RPMI7951 (cell line): Measurements from ENCODE around the gene CDK17. TPM values are rescaled to one million over a fixed set of nuclear protein-coding genes. Genes with fewer than 3 reads are reported as not detected.
"Not testable (repeated sequence)": the region's sequence is repeated elsewhere in the genome, so short reads cannot be mapped to it uniquely, and the experiment has no call there.

Experiments used
- DNase-seq: peaks from one replicate; pipeline ENCODE4 v3.0.0-alpha.2; 2012; ENCODE audit warnings: low read depth
- total RNA-seq: library from RNA; depleted of rRNA; stranded (reverse); fragments of >200 nt; shearing (Covaris generic); gene quantifications from 2 replicates; pipeline ENCODE4 v1.2.3, GENCODE V29; 2014

The CDK17 gene
- total RNA-seq, 1 experiment from 2014 or later, result 26.2 TPM

DNA sequence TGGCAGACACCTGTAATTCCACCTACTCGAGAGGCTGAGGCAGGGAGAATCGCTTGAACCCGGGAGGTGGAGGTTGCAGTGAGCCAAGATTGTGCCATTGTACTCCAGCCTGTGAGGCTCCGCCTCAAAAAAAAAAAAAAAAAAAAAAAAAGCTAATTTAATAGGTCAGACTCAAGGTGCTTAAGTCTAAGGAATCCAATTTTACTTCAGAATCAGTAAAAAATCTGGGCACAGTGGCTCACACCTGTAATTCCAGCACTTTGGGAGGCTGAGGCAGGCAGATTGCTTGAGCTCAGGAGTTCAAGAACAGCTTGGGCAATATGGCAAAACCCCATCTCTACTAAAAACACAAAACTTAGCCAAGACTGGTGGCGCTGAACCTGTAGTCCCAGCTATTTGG lies 7.0 kb downstream of the CDK17 start:
- not testable (repeated sequence) for DNase-seq

DNA sequence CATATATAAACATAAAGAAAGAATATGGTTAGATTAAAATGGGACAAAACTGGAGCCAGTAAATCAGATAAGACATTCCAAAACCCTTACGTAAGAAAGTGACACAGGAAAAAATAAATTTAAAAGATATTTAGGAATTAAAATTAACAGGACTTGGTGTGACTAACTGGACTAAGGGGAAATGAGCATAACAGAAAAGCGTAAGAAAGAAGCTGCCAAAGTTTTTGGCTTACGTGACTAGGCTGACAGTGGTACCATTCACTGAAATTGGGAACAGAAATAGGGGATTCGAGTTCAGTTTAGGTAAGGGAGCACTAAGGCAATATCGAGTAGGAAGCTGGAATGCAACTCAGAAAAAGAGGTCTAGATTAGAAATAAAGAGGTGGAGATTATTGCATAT lies 7.8 kb downstream of the CDK17 start:
- no peak for DNase-seq

DNA sequence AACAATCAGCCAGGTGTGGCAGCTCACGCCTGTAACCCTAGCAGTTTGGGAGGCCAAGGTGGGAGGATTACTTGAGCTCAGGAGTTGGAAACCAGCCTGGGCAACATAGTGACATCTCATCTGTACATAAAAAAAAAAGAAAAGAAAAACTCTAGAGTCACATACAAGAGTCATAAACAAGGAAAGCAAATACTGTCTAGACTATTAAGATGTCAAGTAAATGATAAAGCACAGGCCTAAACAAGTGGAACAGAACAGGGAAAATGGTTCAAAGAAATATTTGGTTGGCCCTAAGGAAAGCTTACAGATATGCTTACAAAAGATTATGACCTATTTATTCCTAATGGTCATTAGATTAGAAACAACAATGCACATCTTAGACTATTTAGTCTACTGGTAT lies 12.3 kb downstream of the CDK17 start:
- no peak for DNase-seq

DNA sequence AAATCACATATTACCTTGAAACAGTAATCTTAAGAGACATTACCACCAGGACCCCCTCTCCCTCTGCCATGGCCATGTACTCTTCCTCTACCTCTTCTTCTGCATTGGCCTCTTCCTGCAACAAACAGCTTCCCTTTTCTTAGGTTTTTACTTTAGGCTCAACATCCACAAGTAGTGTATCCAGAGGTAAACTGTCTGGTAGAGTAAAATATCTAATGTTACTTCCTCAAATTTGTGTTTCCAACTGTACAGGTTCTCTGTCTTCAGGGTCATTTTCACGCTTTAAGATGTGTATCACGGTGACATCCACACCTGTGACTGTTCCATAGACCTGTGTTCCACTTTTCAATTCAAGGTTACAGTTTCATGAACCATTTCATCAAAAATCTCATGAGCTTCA lies 13.4 kb downstream of the CDK17 start:
- no peak for DNase-seq

DNA sequence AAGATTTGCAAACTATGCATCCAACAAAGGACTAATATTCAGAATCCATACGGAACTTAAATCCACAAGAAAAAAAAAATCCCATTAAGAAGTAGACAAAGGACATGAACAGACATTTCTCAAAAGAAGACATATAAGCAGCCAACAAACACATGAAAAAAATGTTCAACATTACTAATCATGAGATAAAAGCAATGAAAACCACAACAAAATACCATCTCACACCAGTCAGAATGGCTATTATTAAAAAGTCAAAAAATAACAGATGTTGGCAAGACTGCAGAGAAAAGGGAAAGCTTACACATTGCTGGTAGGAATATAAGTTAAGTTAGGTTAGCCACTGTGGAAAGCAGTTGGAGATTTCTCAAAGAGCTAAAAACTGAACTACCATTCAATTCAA lies 16.2 kb downstream of the CDK17 start:
- peak; percentile 40 for DNase-seq

DNA sequence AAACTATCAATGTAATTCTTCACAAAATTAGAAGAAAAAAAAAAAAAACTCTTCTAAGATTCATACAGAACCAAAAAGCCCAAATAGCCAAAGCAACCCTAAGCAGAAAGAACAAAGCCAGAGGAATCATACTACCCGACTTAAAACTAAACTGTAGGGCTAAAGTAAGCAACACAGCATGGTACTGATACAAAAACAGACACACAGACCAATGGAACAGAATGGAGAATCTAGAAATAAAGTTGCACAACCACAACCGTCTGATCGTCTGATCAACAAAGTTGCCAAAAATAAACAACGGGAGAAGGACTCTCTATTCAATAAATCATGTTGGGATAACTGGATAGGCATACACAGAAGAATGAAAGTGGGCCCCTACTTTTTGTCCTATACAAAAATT lies 16.9 kb downstream of the CDK17 start:
- no peak for DNase-seq

DNA sequence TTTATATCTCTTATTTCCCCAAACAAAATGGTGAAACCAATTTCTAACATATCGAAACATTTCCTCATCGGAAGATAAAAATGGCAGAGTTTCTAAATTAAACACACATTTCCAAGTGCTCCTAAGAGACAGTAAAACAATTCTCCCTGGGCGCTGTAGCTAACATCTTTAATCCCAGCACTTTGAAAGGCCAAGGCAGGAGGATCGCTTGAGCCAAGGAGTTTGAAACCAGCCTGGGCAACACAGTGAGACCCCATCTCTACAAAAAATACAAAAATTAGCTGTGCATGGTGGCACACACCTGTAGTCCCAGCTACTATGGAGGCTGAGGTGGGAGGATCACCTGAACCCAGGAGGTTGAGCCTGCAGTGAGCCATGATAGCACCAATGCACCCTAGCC lies 20.5 kb downstream of the CDK17 start:
- DNase-seq, result not testable (repeated sequence)

DNA sequence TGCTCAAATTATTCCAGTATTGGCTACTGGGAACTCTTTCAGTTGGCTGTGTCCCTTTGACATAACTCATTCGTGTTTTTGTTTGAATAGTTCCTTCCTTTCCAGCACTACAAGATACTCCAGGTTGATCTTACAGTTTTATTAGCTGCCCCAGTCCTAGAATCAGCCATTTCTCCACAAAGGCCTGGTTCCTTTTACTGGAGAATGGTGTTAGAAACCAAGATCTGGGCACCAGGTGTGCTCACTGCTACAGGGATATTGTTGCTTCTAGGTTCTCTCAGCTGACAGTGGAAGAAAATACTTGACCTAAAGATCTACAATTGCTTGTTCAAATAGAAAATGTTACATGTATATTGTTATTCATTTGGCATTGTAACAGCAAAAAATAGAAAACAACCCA lies 21.9 kb downstream of the CDK17 start:
- no peak for DNase-seq

DNA sequence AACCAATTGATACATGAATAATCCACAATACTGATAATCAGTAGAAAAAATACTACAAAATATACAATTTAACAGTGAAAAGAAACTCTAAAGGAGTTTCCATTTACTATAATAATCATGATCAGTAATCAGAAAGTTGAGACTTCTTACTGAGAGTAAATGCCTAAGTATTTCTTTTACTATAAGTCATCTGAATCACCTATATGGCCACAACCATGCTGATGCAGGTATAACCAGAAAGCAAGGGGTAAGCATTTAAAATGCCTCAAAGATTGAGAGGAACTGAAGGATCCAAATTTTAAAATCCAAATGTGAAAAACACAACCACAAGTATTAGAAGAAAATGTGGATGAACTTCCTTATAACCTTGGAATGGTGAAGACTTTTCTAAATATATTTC lies 23.4 kb downstream of the CDK17 start:
- no peak for DNase-seq

DNA sequence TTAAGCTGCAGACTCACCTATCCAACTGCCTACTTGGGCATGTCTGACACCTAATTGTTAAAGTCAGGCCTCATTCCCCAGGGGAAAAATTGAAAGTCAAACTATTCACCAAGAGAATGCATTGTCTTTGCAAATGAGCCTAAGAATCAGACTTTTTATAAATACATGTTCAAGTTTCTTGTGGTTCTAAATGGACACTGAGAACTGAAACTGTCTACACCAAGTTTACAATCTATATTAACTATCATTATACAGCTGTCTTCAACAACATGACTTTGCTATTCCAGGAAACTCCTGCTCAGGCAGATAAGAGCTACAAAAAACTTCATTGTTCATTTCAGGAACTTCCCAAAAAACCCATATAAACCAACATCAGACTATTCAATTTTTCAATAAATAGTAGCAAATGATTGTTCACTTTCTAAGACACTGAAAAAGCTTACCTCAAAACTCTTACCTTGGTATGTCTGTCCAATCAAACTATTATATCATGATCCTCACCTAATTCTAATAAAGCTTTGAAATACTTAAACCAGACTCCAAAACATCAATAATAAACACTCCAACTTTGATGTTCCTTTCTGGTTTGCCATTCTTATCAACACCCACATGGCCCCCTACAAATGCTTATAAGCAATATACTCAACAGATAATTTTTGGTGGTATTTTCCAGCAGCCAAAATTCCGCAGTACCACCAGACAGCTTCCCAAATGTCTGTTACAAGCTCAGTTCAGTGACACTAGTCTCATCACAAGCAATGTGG lies 24.2 kb downstream of the CDK17 start:
- DNase-seq, result no peak

DNA sequence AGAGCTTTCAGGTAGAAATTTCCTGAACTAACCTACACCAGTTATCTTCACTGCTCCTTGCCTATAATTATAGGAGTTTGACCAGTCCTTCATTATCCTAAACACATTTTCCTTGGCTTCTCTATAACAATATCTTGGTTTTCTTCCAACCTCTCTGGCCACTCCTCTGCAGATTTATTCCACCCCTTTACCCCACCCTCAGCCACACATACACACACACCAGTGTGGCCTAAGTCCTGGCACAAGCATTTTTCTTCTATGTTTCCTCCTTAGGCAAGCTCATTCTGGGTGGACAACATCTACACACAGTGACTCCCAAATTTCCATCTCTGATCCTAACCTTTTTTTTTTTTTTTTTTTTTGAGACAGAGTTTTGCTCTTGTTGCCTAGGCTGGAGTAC lies 25.1 kb downstream of the CDK17 start:
- no peak for DNase-seq

DNA sequence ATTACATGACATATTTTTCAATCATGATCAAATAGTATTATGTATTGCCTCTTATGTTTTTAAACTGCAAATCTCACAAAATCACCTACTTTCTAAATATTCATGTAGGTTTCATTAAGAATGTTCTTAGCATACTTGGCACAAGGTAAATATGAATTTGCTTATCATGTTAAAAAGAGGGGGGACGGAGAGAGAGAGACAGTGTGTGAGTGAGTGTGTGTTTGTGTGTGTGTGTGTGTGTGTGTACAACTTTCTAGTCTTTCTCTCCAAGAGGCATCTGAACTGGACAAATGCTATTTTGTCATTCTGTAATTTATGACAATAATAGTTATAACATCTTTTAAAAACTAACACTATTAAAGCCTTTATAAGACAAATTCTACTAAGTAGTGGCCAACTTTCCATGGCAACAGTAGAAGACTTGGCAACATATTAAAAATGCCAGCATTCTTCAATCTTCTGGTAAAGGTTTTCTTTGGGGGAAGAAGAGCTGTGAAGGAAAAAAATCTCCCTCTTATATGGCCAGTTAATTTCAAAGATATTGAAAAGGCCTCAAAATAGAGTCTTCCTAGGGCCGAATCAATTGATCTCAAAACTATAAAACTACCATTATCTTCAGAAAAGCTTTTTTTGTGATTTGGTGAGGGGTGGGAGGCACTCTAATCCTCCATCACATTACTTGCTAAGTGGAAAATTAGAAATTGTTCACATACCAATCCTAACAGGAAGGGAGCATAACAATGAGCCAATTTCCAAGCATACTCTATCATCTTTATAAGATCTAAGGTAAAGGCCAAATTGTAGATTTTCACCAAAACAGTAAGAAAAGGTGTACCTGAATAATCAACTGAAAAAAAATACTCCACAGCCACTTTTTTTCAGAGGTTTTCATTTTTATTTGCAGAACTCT lies 28.2 kb downstream of the CDK17 start:
- DNase-seq, result no peak

DNA sequence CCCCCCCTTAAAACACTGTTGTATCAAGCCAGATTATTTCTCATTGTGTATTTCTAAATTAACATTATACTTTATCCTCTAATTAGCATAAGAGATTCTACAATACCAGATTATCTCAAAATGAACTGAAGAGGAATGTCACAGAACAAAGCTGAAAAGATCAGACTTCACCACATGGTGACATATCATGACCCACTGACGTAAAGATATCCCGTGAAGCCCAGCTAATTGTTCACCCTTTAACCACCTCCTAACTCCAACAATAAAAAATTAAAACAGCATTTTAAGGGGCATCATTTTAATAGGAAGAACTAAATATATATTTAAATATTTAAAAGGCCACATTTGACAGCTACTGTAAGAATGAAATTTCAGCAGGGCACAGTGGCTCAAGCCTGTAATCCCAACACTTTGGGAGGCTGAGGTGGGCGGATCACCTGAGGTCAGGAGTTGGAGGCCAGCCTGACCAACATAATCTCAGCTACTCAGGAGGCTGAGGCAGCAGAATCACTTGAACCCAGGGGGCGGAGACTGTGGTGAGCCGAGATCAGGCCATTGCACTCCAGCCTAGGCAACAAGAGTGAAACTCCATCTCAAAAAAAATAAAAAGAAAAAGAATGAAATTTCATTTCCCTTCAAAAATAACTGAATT lies 29.0 kb downstream of the CDK17 start:
- DNase-seq, result no peak

DNA sequence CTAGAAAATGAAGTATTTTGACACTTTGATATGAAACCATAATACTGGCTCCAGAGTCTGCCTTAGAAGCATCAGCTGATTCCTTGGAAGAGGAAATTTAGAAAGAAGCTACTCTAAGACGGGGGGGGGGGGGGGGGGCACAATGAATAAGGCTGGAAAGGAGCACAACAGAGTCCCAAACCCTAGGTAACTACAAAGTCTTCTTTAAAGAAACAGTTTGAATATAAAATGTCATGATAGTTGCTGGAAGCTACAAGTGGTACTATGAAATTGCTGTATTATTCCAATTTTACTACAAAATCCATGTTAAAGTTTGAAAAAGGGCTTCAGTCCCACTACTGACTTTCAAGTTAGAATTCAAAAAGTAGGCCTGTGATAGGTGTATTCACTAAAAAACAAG lies 31.6 kb downstream of the CDK17 start:
- DNase-seq, result no peak

DNA sequence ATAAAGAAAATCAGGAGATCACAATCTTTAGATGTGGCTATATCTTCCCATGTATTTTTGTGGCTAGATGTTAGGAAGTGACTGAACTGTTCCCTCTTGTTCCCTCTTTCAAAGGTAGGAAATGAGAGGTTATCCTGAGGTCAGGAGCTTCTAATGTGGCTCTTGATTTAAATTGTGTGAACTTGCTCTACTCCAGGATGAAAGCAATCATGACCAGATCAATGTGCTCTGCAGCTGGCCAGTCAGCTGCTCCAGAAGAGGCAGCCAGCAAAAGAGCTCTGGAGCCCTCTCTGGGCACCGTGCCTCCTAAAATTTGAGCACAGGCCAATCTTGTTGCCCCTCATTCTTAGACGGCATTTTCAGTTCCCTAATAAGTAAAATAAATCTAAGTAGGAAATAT lies 32.0 kb downstream of the CDK17 start:
- peak; percentile 39 for DNase-seq

DNA sequence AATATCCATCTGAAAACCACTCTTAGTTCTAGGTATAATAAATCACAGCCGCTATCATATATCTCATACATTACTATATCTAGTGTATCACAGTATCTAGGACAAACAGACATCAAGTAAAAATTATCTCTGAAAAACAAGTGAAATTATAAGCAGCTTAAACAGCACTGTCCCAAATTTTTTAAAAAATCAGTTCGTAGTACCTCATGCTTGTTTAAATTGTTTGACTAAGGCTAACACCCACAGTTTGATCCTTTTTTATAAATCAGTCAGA lies 33.9 kb downstream of the CDK17 start:
- no peak for DNase-seq

DNA sequence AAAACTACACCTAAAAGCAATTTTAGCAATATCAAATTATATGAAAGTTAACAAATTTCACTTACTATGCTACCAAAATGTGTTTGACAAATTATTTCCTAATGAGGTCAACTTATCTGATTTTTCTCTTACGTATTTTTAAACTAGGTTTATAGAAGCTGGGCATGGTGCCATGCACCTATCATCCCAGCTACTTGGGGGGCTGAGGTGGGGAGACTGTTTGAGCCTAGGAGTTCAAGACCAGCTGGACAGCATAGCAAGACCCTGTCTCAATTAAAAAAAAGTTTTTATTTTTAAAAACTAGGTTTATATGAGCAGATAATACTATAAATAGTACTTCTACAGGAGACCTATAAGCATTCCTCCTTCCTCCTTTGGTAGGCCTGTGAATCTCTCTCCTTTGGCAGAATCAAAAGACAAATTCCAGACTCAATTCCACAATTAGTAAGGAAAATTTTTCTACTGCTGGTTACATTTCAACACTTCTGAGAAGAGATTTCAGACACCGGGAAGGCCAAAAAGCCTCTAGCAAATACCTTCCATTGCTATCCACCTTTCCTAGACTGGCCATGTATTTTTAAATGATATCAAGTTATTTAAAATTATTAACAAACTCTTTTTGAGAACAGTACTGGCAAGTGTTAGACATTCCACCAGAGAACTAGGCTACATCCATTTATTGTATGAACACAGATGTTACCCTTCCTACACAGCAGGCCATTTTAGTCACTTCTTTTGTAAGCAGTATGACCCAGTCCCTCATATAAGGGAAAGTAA lies 34.4 kb downstream of the CDK17 start:
- no peak for DNase-seq

DNA sequence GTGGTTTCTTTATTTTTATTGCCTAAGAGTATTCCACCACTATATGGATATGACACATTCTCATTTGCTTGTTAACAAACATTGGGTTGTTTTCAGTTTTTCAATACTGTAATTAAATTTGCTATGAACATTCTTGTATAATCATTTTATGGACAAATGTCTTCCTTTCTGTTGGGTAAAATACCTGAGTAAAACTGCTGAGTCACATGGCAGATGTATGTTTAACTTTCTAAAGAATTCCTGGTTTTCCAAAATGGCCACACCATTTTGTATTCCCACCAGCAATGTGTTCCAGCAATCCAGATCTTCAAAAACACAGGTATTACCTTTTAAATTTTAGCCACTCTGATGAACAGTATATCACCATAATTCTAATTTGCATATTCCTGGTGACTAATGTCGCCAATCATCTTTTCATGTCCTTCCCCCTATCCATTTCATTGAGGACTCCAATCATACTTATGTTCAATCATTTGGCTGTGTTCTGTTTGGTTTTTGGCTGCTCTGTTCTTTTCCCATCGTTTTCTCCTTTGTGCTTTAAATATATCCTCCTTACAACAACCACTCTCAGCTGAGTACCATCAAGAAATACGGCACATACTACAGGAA lies 36.0 kb downstream of the CDK17 start:
- no peak for DNase-seq

DNA sequence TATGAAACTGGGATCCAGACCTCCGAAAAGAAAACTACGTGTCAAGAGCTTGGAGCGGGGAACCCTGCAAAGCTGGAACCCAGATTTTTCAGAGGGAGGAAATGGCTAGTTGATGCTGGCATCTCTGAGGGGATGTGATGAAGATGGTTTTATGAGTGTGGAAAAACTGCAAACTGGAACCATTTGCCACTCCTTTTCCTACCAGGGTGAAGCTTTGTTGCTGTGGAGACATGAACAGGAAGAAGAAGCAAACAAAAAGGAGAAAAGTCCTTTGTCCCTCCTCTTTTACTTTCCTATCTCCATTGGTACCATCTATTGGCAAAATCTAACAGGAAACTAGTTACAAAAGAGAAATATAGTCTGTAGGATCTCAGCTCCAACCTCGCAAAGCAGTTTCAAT lies 39.2 kb downstream of the CDK17 start:
- no peak for DNase-seq

DNA sequence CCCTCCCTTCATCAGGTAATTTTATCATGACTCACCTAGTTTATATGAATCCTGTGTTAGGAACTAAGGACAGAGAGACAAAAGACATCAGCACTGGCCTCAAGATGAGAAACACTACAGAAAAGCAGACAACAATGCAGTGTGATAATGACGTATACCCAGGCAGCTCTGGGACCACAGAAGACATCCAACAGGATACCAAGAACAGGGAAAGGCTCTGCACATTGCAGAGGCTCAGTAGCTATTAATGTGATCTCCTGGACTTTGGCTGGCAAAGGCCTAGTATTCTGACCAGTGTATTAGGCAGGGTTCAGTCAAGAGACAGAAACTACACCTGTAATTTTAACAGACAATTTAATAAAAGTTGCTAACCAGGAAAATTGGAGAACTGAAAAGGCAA lies 39.7 kb downstream of the CDK17 start:
- no peak for DNase-seq

DNA sequence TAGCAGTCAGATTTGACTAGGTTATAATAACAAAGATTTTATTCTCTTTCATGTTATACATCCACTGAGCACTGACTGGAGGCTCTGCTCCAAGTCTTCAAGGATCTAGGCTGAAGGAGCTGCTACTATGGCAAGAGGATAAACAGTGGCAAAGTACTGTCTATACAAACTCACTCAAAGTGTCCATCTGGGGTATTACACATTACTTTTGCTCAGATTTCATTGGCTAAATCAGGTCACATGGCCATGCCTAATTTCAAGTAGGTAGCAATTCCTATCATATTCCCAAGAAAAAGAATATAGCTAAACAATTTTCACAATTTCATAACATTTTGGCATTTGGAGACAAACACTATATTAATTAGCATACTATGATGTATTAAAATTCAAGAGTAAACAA lies 40.9 kb downstream of the CDK17 start:
- peak; percentile 9 for DNase-seq

DNA sequence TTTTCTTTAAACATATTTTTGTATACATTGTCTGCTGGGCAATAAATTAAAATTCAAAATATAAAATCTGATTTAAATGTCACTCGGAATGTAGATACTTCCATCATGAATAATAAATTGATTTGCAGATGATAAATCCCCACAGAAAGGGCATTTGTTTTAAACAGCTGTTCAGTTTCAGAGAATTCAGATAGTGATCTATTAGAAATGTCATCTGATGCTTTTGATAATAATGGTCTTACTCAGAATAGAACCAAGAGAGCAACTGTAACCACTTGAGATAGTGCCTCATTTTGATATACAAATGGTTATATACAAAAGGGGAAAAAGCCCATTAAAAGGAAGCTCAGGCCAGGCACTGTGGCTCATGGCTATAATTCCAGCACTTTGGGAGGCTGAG lies 43.4 kb downstream of the CDK17 start:
- DNase-seq, result no peak
